ENCODE measurements around the gene RPAP3.
"Not testable (repeated sequence)": the region's sequence is repeated elsewhere in the genome, so short reads cannot be mapped to it uniquely, and the experiment has no call there.

Gene RPAP3

DNA sequence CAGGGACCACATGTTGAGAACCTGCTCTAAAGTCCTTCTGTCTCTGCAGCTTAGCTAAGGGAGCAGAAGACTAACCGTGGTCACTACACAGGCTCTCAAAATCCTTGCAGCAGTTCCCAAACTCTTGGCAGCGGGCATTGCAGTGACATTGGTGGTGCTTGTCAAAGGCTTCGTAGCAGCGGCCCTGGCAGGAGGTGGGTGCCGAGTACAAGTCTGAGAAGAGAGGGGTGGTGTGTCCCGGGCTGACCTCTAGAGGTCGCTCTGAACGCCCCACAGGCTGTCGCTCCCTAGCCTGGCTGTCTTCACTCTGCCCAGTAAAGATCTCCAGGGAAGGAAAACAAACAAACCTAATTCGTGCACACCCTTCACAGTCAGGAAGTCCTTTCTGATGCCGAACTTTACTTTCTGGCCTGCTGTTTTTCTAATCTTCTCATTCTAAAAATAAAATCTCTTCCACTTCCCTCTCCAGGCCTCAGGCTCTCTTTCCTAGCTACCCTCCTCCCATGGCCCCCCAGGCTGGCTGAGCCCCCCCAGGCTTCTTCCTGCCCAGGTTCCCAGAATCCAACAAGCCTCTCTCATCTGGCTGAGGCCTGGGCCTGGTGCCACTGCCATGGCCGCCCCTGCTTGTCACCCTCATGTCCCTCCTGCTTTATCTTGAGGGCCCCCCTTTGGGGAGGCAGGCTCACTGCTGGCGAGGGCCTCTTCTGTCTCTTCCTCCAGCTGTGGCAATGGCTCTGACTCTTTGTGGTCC lies 11.8 kb upstream of the RPAP3 start:
- no peak for DNase-seq

DNA sequence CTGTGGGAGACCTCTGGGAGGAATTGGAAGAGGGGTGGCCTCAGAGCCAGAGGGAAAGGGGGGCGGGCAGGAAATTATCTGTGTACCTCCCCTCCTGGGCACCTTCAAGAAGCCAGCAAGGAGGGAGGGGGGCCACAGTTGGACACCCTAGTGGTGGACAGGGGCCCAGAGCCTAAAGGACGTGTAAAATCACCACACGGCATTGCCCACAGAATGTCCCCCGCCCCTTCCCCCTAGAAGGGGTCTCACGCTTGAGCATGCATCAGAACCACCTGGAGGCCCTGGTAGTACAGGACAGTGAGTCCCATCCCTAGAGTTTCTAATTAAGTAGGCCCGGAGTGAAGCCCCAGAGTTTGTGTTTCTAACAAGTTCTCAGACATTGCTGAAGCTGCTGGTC lies 11.2 kb upstream of the RPAP3 start:
- DNase-seq: no peak

DNA sequence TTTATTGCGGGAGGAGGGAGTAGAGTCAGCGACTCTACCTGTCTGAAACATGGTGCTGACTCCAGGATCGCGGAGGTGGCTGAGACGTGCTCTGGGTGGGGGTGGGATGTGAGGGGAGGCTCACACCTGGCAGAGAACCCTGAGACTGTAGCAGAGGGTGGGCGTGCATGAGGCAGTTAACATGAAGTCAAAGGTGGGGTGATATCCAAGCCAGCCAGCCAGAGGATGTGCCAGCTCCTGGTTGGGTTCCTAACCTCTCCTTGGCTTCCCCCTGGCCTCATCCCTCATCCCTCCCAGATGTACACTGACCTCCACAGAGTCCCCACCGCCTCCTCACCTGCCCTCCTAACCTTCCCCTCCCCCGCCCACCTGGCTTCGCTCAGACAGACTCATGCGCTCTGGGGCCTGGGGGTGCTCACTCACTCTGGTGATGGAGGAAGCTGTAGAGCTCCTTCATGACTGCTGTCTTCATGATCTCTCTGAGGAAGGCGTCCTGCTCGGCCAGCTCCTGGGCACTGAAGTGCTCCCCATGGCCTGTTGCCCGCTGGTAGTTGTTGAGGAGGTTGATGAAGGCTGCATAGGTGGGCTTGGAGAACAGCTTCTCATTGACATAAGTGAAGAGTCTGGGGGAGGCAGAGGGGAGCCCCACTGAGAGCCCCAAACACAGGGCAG lies 10.2 kb upstream of the RPAP3 start:
- DNase-seq: no peak

DNA sequence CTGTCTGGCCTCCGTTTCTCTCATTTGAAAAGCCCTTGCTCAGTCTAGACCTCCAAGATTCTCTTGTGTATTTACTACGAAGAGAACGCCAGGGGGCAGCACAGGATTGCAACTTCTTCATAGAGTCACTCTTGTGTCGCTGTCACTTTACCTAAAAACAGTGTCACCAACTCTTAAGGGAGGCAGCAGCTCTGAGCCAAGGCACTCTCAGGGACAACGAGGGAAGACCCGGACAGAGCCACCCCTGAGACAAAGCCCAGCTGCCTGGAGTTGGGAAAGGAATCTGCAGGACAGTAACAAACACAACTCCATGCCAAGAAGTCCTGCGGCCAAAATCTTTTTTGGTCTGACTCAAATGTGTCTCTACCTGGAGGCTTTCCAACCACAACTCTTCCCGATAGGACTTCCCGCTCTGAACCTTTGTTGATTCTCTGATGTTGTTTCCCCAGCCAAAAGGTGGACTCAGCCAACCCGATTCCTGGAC lies 9.6 kb upstream of the RPAP3 start:
- DNase-seq: peak; percentile 46

DNA sequence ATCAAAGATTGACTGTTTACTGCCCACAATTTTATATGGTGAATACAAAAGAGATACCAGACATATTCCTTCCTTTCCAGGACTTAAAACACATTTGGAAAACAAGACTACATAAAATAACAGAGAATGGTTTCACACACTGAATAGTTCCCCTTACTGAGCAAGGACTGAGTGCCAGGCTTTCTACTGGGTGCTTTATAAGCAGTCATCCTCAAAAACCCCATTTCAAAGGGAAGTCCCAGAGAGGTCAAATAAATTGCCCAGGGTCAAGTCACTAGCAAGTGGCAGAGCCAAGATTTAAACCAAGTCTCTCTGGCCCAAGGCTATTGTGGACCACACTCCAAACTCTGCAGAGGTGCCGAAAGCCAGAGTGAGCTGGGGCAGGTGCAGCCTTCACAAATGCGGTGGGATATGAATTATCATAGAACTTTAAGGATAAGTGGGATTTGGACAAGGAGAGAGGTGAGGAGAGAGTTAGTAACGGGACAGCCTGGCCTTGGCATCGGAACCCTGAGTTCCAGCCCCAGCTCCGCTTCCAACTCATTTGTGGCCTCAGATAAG lies 9.1 kb upstream of the RPAP3 start:
- DNase-seq: no peak

DNA sequence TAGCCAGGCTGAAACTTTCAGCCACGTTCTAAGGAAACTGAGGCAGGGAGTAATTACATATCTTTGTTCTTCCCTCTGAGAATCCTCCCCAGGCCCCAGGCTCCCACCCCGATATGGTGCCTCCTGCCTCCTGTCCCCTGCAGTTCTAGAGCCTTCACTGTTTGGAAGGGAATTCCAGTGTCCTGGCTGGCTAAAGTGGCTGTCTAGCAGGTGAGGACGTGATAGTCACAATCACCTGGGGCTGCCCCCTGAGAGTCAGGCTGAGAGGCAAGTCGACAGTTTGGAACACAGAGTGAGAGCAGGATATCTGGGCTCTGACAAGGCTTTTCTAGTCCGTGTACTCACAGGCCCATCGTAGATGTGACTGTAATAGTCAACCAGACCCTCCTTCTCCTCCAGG lies 6.3 kb upstream of the RPAP3 start:
- DNase-seq: no peak

DNA sequence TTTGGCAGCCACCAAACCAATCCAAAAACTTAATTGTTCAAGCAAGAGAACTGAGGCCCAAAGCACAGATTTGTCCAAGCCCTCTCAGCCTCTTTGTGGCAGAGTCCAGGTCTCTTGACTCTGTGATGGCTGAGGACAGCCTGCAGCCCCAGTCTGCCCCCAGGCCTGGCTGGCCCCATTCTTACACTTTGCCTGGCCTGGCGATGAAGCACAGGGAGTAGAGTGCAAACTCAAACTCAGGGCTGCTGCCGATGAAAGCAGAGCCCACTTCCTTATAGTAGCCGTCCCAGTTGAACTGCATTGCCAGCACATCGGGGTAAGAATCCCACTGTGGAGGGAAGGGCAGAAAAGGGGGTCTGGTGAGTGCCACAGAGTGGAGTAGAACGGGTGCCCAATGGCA lies 5.6 kb upstream of the RPAP3 start:
- DNase-seq: no peak

DNA sequence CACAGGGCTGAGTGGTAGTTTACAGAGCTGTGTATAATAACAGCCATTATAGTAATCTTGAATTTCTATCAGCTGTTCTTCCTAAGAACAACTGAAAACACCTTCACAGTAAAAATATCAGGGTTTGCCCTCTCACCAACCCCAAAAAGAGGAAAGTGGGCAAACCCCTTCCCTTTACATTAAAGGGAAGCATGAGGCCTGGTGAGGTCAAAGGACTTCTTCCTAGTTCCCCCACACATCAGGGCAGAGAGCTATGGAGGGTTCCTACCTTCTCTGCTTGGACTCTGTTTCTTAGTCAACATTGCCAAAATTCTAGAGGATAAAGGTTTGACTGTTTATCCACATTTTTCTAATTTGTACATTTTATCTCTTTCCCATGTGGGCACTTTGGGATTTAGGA lies 4.4 kb upstream of the RPAP3 start:
- DNase-seq: no peak

DNA sequence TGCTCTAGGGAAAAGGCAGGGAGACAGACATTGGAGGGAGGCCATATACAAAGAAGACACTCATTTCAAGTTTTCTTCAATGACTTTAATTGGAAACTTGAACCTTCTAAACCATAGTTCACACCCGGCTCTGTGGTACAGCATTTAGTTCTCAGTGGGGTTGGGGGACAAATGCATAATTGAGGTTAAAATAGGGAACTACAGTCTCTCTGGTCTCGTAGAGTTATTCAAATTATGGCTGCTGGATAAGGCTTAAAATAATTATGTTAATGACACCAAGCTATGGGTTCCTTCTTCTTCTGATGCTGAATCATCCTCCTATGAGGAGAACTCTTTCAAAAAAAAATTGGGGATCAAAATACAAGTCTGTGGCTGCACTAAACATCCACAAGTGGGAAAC lies 3.8 kb upstream of the RPAP3 start:
- no peak for DNase-seq

DNA sequence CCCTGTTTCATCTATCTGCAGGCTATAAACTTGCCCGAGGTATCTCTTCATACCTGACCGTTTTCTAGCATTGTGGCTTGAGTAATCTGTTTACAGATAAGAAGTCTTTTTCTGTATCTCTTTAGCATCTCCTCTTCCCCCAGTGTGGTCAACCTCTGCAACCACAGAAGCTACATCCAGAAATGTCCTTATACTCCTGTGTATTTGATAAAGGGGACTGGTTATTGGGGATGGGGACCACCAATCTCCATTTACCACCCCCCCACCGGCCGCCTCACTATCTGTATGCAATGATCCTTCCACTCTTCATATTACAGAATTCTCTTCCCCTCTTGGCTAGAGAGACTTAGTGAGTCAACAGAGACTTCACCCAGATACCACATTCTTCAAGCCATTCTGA lies 3.4 kb upstream of the RPAP3 start:
- DNase-seq: no peak

DNA sequence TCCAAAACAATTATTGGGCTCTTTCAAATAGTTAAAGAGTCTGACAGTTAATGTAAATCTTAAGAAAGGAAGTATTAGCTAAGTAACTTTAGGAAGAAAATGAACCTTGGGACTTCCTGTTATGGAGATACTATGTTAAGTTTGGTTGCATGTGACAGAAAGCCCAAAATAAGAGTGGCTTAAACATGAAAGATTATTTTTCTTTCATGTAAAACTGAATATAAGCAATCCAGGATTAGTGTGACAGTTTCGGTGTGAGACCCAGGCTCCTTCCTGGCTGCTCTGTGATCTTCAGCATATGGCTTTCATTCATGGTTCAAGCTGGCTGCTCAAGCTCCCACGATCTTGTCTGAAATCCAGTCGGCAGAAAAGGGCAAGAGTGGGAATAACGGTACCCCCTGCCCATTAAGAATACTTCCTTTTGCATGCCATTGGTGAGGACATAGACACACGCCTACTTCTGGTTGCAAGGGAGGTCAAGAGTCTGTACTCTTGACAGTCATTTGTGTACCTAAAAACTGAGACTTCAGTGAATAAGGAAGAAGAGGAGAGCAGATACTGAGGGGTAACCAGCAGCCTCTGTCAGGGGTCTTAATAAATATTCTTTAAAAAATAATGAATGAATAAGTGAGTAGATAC lies 2.2 kb upstream of the RPAP3 start:
- no peak for DNase-seq

DNA sequence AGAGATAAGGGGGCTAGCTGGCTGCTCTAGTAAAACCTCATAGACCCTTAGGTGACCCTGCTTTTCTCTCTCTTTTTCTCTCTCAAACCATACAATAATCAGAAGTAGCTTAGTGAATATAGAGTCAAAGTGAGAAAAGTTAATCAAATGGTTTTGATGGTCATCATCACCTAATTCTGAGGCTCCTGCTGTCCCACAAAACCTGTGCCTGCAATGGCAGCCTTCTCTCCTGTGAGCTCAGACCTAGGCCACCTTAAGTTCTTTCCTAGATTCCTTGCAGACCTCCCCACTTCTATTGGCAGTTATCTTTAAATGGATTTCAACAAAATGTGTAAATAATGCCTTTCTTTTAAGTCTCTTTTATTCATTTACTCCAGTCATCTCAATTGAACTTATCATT lies 1.5 kb upstream of the RPAP3 start:
- no peak for DNase-seq

DNA sequence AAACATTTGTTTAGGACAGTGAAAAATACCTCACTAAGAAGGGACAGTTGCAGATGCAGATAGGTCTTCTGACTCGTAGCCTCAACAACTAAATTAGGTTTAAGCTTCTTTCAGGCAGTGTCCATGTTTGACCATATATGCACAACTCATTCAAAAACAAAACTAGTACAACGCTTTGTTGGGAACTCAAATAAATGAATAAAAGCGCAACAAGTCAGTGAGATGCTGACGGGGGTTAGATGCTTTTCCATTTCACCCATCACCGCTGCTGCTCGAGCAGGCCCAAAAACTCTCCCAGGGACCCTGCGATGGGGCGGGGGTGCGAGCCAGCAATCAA lies 633 bp downstream of the RPAP3 start:
- DNase-seq: no peak

DNA sequence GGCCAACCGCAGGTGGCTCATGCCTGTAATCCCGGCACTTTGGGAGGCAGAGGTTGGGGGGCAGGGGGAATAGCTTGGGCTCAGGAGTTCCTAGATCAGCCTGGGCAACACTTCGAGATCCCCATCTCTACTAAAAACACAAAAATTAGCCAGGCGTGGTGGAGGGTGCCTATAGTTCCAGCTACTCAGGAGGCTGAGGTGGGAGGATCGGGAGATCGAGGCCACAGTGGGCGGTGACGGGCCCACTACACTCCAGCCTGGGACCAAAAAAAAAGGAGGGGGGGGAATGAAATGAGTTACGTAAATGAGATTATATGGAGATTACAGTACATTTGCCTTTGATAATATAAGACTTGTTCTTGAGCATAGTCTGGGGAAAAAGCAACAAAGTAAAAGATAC lies 1.1 kb downstream of the RPAP3 start:
- DNase-seq: no peak

DNA sequence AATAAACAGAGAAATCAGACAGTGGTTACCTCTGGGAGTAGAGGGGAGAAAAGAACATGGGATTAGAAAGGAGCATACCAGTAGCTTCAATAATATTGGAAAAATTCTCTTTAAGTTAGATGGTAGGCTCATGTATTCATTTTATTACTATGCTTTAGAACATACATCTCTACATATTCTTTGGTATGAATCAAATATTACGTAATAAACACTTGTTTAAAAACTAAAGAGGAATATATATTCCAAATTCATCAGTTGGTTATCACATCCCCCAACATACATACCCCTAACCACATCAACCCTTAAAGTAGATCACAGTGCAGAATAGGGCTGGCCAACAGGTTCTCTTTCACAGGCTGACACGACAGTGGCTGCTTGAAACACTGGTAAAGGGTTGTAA lies 5.6 kb downstream of the RPAP3 start:
- DNase-seq: no peak

DNA sequence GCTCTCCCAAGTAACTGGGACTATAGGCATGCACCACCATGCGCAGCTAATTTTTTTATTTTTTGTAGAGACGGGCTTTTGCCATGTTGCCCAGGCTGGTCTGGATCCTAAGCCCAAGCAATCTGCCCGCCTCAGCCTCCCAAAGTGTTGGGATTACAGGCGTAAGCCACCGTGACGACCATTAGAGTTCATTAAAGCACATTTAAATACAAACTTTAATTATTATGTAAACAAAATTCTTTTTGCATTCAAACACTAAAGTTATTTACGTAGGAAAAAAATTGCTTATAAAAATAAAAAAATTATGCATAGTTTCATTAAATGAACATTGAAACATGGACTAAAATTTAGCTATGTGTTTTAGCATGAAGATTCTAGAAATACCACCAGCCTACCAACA lies 7.2 kb downstream of the RPAP3 start:
- DNase-seq: no peak

DNA sequence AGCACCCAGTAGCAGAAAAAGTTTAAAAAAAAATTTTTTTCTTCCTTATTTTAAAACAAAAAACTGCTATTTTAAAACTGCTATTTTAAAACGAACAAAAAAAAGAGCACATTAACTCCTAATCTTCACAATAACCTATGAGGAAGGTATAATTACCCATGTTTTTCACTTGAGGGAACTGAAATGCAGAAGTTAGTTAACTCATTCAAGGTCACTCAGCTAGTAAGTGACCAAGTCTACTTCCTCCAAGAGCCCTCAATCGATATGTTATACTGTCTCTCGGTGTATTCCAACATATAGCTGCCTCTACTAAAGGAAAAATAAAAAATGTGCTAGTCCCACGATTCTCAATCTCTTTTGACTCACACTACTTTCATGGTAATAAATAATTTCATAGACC lies 7.8 kb downstream of the RPAP3 start:
- no peak for DNase-seq

DNA sequence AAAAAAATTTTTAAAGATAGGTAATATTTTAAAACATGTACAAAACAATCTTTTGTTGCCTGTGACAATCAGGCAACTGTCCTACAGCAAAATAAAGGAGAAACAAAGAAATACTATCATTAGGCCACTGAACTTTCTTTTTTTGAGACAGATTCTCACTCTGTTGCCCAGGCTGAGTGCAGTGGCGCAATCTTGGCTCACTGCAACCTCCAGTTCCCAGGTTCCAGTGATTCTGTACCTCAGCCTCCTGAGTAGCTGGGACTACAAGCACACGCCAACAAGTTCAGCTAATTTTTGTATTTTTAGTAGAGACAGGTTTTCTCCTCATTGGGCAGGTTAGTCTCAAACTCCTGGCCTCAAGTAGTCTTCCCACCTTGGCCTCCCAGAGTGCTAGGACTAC lies 16.6 kb downstream of the RPAP3 start:
- no peak for DNase-seq

DNA sequence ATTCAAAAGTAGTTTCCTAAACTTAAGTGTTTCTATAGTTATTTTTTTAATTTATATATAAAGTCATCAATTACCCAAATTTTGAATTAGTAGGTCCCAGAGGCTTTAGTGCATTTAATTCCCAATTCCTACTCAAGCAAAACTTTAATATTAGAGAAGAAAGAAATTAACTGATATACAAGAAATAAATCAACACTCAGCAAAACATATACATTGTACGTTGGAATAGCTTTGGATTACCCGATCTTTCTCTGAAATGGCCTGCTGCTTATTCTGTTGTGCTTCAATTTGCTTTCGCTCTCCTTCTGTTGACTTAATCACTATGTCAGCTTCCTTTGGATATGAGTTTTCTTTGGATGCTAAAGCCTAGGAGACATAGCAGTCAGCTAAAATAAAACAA lies 18.2 kb downstream of the RPAP3 start:
- no peak for DNase-seq

DNA sequence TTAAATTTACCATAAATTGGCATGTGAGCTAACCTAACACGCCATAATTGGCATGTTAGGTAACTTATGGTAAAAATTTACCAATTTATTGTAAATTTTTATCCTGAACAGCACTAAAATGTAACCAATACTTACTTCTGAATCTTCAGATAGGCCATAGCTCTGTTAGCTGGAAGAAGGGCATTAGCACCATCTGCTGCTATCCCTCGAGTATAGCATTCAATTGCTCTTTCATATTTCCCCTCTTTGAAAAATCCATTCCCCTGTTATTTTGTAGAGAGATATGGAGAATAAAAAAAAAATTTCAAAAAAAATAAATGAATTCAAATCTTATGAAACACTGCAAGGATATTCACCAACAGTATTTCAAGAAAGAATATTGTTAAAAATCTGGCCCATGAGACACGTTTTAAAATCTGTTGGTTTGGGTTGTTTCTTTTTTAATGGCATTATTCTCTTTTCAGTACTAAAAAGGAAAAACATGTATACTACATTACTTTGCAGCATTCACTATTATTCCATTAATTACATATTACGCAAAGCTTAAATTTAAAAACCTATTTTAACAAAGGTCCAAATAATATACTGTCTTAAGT lies 19.1 kb downstream of the RPAP3 start:
- no peak for DNase-seq

DNA sequence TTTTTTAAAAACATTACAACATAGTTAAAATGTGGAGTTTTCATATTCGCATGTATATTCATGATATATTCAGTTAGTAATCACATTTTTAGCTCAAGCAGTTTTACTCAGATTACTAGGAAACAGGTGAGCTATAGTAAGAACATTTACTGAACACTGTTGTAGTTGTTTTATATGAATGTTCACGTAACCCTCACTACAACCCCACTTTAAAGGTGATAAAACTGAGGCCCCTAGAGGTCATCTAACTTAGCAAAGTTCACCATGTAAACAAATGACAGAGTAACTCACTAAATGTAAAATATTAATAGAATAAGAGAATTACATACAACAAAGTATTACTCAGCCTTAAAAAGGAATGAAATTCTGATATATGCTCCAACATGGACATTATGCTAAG lies 26.0 kb downstream of the RPAP3 start:
- no peak for DNase-seq

DNA sequence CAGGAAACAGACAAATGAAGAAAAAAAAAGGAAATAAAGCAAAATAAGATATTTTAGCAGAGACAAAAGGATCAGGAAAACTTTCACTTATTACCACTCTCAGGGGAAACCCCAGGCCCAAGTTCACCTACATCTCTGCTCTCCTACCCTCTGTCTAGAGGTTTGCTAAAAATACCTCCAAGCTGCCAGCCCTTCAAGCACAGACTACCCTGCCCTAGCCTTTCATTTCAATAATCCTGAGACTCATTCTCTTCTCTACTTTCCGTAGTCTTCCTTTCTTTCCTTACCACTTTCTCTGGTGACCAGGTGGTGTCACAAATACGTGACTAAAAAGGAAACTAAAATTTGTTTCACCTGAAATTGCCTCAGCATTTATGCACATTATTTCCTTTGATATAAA lies 33.8 kb downstream of the RPAP3 start:
- no peak for DNase-seq

DNA sequence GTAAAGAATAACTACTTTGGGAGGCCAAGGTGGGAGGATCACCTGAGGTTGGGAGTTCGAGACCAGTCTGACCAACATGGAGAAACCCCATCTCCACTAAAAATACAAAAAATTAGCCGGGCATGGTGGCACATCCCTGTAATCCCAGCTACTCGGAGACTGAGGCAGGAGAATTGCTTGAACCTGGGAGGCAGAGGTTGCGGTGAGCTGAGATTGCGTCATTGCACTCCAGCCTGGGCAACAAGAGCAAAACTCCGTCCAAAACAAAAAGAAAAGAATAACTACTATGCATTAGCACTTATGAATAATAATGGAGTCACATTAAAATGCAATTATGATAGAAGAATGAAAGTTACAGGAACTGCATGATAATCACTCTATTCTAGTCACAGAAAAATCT lies 37.9 kb downstream of the RPAP3 start:
- not testable (repeated sequence) for DNase-seq
